HG03066 (cell line): ENCODE measurements around the gene CPN1.

Source experiments
- ATAC-seq: cut with Tn5 transposase; IDR thresholded peaks from one replicate; pipeline ENCODE4 v1.9.1; 2021; ENCODE audit warnings: low read depth; ENCODE audit not compliant: unreplicated experiment

CPN1 gene

DNA sequence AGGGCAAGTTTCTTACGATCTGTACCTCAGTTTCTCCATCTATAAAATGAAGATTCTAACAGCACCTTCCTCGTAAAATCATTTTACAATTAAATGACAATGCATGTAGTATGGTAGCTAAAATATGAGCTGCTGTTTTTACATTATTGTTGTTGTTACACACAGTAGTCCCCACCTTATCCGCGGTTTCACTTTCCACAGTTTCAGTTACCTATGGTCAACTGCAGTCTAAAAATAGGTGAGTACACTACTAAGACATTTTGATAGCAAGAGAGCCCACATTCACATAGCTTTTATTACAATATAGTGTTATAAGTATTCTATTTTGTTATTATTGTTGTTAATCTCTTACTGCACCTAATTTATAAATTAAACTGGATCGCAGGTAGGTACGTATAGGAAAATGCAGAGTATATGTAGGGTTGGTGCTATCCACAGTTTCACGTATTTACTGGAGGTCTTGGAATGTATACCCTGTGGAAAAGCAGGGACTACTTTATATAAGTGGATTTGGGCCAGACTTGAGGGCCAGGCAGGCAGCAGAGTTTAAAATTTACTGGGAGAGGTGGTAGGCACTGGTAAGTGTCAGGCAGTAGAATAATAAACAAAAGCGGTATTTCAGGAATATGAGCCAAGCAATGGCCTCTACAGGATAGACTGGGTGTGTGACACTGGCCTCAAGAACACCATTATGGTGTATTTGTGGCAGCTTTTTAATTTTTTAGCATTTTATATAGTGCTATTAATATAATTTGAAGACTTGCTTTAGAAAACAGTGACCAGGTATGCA is 82.2 kb downstream of the CPN1 start:
- no peak for ATAC-seq

DNA sequence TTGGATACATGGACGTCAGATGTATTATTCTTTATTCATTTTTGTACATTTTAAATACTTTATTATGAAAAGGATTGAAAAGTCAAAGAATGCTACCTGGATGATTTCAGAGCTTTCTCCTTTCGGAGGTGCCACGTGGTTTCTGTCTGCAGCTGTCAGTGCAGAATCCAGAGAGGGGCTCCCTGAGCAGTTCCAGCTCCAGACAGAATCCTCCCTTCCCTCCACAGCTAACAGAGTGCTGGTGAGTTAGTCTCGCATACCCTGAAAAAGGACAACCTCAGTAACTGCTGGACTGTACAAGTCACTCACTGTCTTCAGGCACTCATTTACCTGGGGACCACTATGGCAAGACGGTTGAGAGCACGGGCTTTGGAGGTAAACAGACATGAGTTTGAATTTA is 82.8 kb downstream of the CPN1 start:
- ATAC-seq: no peak

DNA sequence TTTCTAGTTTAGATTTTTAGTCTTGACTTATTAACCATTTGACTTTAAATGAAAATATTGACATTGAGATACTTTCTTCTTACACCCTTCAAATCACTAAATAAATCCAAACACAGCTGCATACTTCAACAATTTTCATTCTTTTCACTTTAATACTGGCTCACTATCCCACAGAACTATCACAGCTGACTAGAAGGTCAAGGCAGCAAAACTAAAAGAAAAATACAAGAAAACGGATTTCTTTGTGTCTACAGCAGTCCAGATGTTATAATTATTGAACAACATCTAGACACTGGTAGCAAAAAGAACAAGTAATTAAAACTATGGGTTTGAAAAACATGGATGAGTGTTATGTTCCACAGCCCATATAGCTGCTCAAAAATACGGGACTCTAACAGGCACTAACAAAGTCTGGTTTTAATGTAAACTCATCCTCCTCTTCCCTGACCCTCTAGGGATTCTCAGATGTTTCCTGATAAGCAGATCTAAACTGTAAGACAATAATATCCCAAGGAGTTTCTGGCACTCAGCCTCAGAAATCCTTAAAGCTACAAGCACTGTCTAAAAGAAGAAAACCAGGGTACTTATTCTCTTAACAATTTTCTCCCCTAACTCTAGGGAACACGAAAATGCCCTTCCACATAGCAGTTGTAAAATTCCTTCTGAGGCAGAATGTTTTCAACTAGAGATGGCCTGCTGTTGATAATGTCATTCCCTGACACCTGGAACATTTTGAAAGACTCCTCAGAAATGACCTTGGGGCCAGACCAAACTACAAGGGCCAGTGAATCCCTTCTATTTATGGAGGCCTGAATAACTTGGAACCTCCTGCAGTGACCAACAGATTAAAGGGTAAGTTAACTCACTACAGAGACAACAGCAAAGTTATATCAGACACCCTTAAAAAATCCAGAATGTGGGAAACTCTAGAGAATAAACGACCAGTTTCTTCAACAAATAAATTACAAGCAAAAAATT is 84.7 kb downstream of the CPN1 start:
- ATAC-seq: no peak

DNA sequence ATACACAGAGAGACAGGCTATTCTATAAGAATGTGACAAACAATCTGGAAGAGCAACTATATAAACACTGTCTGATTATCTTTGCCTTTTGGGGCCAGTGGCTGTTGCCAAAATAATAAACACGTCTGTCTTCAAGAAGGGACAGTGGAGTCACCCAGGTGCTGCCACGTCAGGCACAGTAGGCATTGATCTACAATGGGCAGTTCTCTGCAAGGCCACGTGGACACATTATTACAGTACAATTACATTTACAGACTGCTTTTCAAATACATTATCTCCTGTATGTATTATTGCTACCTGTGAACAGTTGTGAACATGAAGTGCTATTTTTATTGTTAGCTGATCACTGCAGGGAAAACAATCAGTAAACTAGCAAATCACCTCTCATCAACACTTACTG is 86.0 kb downstream of the CPN1 start:
- no peak for ATAC-seq

DNA sequence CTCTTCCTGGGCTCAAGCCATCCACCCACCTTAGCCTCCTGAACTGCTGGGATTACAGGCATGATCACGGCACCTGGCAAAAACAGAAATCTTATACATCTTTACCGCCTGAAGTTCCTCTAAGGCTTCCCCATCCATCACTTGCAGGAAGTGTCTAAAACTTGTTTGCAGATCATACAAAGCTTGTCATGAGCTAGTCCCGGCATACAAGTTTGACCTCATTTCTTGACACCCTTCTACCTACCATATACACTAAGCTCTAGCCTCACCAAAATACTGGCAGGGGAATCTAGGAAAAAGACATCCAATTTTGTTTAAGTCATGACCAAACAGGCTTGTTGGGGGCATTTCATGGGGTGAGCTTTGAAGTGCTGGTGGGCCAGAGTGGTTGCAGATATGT is 86.4 kb downstream of the CPN1 start:
- ATAC-seq: no peak

DNA sequence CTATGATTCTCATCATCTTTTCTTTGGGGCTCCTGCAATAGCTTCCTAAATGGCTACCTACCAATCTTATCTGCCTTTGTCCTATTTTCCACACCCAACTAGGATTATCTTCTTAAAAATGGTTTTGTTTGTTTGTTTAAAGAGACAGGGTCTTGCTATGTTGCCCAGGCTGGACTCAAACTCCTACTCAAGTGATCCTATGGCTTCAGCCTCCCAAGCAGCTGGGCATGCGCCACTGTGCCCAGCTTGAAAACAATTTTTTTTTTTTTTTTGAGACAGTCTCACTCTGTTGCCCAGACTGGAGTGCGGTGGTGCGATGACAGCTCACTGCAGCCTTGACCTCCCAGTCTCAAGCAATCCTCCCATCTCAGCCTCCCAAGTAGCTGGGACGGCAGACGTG is 86.9 kb downstream of the CPN1 start:
- ATAC-seq: no peak

DNA sequence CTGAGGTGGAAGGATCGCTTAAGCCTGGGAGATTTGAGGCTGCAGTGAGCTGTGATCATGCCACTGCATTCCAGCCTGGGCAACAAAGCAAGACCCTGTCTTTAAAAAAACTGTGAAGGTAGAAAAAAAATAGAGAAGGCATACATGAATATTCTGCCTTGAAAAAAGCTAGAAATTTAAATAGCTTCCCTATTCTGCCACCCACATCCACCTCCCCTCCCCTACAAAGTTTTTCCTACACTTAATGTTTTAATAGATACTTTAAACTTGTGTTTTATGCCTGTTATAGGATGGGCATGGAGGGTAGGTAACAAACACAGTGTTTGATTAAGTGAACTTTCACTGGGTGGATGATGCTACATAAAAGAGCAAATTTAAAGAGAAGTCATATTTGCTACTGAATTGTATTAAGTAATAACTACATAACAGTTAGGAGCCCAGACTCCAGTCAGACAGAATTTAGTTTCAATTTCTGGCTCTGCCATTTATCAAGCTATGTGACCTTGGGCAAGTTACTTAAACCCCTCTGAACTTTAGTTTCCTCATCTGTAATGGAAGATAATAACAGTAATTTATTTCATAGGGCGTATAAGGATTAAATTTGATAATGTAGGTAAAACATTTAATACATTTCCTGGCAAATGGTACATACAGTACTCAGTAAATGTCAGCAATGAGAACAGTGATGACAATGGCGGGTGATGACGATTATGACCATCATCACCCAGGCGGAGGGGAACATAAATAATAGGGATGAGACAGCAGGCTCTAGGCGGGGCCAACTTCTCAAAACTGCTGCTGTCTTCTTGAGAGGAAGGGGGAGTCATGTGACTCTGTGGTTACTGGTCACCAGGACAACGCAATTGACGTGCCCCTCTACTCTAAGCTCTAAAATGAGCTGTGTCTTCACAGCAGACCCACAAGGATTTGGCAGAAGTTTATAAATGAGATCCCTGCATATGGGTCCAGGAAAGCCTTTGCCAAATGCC is 87.7 kb downstream of the CPN1 start:
- ATAC-seq: peak; percentile 95
